ENCODE results near the gene KRTAP10-11.
"Not testable (repeated sequence)": the region's sequence is repeated elsewhere in the genome, so short reads cannot be mapped to it uniquely, and the experiment has no call there.

Gene KRTAP10-11

GRCh38 chr21:44639331-44639655, 6.9 kb upstream of the KRTAP10-11 start:
- DNase-seq (ENCODE audit: low spot score): no peak

- no peak for DNase-seq (ENCODE audit: low spot score)
These were observed 5.5 kb upstream of the KRTAP10-11 start for GRCh38 chr21:44640761-44641160.

- no peak for DNase-seq (ENCODE audit: low spot score)
These were observed 2.4 kb upstream of the KRTAP10-11 start for GRCh38 chr21:44643741-44644310.

- no peak for DNase-seq (ENCODE audit: low spot score)
These were observed 1.3 kb upstream of the KRTAP10-11 start for GRCh38 chr21:44644878-44645277.

GRCh38 chr21:44647222-44647552, 973 bp downstream of the KRTAP10-11 start:
- no peak for DNase-seq (ENCODE audit: low spot score)

GRCh38 chr21:44648557-44649311, 2.5 kb downstream of the KRTAP10-11 start:
- DNase-seq (ENCODE audit: low spot score): no peak

GRCh38 chr21:44649521-44650100, 3.4 kb downstream of the KRTAP10-11 start:
- DNase-seq (ENCODE audit: low spot score): no peak

- no peak for DNase-seq (ENCODE audit: low spot score)
These were observed 4.2 kb downstream of the KRTAP10-11 start for GRCh38 chr21:44650265-44650972.

GRCh38 chr21:44650973-44651675, 4.9 kb downstream of the KRTAP10-11 start:
- no peak for DNase-seq (ENCODE audit: low spot score)

GRCh38 chr21:44653123-44653522, 6.9 kb downstream of the KRTAP10-11 start:
- DNase-seq (ENCODE audit: low spot score): no peak

- DNase-seq (ENCODE audit: low spot score): no peak
These were observed 7.7 kb downstream of the KRTAP10-11 start for GRCh38 chr21:44653656-44654575.

- no peak for DNase-seq (ENCODE audit: low spot score)
These were observed 8.5 kb downstream of the KRTAP10-11 start, which contains the start of gene KRTAP12-4 for GRCh38 chr21:44654576-44655175. KRTAP12-4 (minus strand) TSS chr21:44654659; CDS start chr21:44654614, 45 bp downstream.

- no peak for DNase-seq (ENCODE audit: low spot score)
These were observed 10.7 kb downstream of the KRTAP10-11 start for GRCh38 chr21:44656868-44657267.

GRCh38 chr21:44657635-44658540, 11.7 kb downstream of the KRTAP10-11 start, which contains the start of gene KRTAP12-3:
KRTAP12-3 (plus strand) TSS chr21:44657932; CDS start chr21:44657980, 48 bp downstream.
- DNase-seq (ENCODE audit: low spot score): no peak

- DNase-seq (ENCODE audit: low spot score): no peak
These were observed 12.3 kb downstream of the KRTAP10-11 start for GRCh38 chr21:44658541-44658910.

- no peak for DNase-seq (ENCODE audit: low spot score)
These were observed 12.8 kb downstream of the KRTAP10-11 start for GRCh38 chr21:44658913-44659595.

GRCh38 chr21:44661567-44661966, 15.4 kb downstream of the KRTAP10-11 start:
- not testable (repeated sequence) for DNase-seq (ENCODE audit: low spot score)

GRCh38 chr21:44664691-44665090, 18.5 kb downstream of the KRTAP10-11 start:
- DNase-seq (ENCODE audit: low spot score): no peak
